EH (cell line): ENCODE results near the gene DRG1.
A peak's percentile ranks its signal among the peaks of the same experiment; 100 is the strongest.
"Not testable (repeated sequence)": the region's sequence is repeated elsewhere in the genome, so short reads cannot be mapped to it uniquely, and the experiment has no call there.

Experiments
- DNase-seq: peaks from one replicate; pipeline ENCODE4 v3.0.0-alpha.2; 2015; ENCODE audit warnings: low read depth

Gene DRG1

DNA sequence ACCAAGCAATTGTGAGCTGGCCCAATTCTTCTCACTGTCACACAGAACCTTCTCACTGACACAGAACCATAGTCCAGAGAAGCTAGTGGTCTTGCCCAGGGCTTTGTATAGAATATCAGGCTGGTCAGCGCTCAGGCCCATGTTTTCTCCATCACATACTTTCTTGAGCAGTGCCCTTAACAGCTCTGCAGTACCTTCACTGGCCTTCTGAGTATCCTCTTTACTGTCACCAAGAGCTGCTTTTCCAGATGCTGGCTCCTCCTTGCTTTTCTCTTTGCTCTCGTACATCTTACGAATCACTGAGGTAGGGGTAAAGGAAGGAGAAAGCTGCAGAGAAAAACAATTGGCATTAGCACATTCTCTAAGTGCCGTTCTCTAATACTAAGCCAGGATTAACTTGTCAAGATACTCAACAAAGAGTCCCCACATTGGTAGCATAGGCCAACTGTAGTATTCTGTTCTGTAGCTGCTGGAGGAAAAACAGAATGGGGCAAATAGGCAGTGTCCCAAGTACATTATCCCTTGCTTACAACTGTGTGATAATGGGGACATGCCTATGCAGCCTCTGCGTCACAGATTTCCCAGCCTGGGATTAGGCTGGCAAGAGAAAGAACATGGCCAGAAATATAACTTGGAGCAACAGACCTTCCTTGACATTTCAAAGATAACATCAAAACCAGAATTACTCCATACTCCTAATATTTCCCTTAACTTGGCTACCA, 43.5 kb downstream of the DRG1 start:
- DNase-seq: no peak

DNA sequence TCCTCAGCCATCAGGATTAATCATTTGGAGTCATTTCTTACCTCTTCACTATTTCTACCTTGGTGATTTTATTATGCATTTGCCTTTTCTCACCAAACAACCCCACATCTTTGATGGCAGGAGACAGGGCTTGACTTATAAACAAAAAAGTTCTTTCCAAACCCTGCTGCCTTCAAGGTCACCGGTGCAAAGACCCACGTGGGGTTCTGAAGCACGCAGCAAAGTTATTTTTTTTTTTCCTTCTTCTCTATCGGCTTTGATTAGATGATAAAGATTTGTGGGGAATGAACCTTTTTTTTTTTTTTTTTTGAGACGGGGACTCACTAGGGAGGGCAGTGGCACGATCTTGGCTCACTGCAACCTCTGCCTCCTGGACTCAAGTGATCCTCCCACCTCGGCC, 44.1 kb downstream of the DRG1 start:
- no peak for DNase-seq

DNA sequence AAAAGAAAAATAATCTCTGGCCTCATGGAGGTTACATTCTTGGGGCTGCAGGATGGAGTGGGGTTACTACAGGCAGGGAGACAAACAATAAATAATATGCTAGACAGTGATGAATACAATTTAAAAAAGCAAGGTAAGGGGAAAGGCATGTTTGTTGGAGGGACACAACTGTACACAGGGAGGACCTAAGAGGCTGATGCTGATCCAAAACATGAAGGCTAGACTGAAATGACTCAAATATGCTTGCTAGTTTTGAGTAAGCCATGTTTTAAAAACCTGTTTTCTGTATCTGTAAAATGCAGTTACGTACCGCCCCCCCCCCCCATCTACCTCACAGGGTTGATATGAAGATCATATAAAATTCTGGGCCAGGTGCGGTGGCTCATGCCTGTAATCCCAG, 46.2 kb downstream of the DRG1 start:
- no peak for DNase-seq

DNA sequence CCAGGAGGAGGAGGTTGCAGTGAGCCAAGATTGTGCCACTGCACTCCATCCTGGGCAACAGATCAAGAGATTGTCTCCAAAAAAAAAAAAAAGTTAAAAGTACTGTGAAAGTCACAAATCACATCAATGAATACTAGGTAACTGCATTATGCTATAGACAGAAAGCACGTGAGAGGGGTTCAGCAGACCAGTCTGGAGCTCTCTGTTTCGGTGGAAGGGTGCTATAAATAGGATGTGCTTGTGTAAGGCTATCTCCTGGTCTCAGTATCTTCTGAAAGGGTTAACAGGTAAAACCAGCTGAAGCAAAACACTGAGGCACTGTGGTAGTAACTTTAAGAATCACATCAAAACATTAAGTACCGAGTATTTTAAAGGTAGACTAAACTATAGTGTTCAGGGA, 46.8 kb downstream of the DRG1 start:
- DNase-seq: no peak

DNA sequence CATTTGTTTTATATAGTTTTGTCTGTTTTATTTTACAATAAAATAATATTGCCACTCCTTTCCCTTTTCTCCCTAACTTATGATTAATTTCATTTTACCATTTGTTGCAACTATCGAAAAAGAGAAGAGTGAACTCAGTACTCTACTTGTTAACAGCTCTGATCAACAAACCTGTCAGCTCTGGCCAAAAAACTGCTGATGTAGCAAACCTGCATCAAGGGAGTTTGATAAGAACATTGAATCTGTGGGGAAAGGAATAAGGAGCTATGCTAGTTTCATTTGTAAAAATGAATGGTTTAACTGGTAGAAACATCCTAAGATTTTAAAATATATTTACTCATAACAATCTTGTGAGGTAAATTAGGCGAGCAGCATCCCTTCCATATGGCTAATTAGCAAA, 47.4 kb downstream of the DRG1 start:
- no peak for DNase-seq

DNA sequence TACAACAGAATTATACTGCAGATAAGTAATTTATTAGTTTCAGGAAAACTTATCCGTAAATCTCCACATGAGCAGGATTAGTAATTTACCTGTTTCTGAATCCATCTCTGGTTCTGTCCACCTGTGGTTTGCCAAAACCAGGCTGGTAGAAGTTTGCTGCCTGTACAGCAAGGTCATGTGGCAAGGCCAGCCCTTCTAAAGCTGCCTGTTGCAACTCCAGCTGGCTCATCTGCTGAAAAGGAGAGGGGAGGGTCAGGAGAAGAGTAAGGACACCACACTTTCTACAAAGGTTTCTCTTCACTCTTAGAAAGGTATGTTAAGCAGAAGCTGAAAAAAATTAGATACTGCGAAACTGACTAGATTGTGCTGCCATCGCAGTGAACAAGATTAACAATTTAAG, 47.9 kb downstream of the DRG1 start:
- no peak for DNase-seq

DNA sequence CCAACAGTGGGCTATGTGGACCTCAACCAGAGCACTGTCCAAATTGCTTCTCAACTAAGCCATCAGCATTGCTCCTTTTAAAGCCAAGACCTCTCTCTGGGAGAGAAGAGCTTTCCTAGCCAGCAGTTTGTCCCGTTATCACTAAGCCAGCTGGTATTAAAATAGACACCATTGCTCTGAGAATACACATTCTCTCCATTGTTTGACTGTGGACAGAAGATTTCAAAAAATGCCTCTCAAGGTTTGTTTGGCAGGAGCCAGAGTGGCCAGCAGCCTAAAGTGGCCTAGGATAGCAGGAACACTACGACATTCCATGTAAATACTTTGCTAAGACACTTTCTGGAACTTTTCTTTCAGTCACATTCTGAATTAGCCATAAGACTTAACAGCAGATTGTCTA, 49.0 kb downstream of the DRG1 start:
- DNase-seq: peak; percentile 20

DNA sequence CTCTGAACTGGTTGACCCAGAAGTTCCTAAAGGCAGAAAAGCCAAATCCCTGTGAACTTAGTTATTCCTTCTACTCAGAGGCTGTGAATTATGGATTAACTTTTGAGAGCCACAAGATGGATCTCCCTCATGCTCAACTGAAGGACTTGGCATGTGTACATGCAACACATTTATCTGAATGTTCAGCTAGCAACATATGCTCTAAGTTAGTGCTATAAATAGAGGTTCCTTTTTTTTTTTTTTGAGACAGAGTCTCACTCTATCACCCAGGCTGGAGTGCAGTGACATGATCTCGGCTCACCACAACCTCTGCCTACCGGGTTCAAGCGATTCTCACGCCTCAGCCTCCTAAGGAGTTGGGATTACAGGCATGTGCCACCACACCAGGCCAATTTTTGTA, 50.1 kb downstream of the DRG1 start:
- DNase-seq: no peak

DNA sequence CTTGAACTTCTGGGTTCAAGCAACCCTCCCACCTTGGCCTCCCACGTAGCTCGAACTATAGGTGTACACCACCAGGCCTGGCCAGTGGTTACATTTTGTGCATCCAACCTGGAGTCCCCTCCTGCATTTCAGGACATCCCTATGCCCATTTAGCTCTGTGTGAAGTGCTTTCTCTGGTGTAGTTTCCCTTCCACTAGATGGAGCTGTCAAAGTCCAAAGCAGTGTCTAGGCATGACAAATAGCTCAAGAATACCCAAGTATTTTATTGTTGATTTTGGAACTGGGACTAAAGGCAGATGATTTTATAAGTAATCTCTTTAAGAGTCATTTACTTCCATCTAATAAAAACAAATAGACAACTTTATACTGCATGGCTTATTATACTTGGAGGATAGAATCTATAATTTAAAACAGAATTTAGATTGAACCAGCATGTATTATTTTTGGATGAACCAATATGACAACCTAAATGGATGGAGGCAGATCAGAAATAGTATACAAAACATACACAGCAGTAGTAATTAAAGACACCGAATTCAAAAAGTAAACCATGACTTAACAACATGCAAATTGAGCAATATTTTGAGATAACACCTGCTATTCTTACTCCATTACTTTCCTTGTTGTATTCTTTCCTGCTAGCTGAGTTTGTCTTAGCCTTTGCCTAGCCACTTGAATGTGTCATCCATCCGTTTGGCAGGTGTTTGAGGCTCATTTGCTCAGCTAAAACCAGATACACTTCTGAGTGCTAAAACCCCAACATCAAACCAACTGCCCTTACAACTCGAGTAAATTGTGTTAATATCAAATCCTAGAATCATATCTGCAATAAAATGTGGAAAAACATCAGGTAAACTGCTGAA, 52.5 kb downstream of the DRG1 start:
- DNase-seq: peak; percentile 80

DNA sequence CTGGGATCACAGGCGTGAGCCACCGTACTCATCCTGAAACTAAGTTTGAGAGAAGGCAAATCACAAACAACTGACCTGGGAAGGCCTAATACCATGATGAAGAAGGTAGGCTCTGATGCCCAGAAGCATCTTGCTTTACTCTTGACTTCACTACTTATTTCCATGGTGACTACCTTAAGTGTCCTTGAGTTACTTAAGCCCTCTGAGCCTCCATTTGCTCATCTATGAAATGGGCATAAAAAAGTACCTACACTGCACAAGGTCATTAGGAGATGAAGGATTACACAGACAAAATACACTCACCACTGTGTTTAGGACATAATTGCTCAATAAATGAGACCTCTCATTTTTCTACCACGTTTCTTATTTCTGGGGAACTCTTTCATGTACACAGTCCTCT, 62.3 kb downstream of the DRG1 start:
- DNase-seq: no peak

DNA sequence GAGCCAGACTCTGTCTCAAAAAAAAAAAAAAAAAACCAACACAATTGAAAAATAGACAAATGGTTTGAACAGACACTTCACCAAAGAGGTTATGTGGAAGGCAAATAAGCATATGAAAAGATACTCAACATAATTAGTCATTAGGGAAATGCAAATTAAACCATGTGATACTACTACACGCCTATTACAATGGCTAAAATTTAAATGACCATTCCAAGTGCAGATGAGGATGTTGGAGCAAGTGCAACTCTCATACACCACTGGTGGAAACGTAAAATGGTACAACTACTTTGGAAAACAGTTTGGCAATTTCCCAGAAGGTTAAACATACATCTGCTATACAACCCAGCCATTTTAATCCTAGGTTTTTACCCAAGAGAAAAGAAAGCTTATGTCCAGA, 65.9 kb downstream of the DRG1 start:
- no peak for DNase-seq

DNA sequence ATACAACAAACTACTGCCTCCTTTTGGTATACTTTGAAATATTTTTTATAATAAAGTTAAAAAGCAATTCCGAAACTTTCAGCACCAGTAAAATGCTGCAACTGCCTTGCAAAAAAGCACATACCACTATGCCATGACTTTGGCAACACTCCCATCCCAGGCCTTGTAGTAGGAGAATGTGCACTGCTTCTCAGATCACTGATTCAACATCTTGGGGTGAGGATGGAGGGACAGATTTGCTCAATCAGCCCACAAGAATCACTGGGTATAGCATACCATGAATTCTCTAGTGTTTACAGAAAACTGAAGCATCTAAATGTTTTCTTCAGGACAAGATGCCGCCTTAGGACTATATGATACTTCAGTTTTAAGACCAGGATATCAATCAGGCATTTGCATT, 75.3 kb downstream of the DRG1 start:
- DNase-seq: peak; percentile 85

DNA sequence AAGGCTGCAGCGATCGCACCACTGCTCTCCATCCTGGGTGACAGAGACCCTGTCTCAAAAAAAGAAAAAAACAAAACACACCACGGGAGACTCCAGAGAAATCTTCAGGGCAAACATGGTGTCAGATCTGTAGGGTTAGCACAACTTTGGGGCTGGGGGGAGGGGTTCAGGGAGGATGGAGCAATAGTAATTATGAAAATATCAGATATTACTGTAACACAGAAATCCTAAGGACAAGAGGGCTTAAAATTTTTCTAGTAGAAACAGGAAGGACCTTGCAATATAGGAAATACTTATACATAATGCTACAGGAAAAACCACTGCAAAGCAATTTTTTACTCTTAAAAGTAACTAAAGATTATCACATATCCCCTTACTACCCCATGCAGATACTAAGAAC, 76.4 kb downstream of the DRG1 start:
- no peak for DNase-seq

DNA sequence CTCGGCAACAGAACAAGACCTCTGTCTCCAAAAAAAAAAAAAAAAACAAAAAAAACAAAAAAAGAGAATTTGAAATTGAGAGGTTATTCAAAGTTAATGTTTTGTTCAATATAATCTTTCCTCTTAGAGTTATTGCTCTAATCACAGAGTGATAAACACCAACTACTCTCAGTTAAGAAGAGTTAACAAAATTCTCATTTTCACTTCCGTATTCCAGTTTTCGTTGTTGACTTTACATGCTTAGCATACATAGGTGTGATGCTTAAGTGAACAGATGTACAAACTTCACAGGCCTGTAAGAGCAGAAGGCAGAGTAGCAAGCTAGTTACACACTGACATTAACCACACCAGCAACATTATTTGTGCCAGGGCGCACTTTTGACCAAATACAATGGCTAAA, 77.9 kb downstream of the DRG1 start:
- DNase-seq: no peak

DNA sequence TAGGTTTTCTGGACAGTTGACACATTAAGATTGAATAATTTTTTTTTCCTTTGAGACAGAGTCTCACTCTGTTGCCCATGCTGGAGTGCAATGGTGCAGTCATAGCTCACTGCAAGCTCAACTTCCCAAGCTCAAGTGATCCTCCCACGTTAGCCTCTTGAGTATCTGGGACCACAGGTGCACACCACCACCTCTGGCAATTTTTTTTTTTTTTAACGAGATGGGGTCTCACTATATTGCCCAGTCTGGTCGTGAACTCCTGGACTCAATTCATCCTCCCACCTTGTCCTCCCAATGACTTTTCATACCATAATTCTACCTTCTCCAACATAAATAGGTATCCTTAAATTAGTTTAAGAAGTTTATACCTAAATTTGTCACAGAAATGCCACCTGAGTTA, 81.7 kb downstream of the DRG1 start:
- no peak for DNase-seq

DNA sequence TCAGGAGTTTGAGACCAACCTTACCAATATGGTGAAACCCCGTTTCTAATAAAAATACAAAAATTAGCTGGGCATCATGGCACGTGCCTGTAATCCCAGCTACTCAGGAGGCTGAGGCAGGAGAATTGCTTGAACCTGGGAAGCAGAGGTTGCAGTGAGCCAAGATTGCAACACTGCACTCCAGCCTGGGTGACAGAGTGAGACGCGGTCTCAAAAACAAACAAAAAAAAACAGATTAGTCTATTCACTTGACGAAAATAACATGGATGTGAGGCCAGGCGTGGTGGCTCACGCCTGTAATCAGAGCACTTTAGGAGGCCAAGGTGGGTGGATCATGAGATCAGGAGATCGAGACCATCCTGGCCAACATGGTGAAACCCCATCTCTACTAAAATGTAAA, 83.1 kb downstream of the DRG1 start:
- DNase-seq: not testable (repeated sequence)
